ENCODE measurements around the gene PLA2G12A. TPM values are rescaled to one million over a fixed set of nuclear protein-coding genes. Genes with fewer than 3 reads are reported as not detected.

PLA2G12A gene
- total and polyA plus RNA-seq, 9 of the 15 experiments (the other 6 are each of a cell fraction or from before 2014, with no cell fraction given), result 24.2 to 226 (median 80.5) TPM

GRCh38 chr4:109735566-109736365, 5.9 kb upstream of the PLA2G12A start (continued):
- TF ChIP-seq MCM2 (IDR thresholded peaks at IDR 0.05; ENCODE audit: low read depth), result no peak
- peak in 1 of 2 experiments; percentile 66; a peak in 1 of 4 replicates for TF ChIP-seq RCOR1 (IDR thresholded peaks at IDR 0.05; ENCODE audit: borderline replicate concordance in 1 of 2, low read depth in 2 of 2, low read length in 2 of 2)
- peak in 1 of 2 experiments; percentile 74; a peak in 2 of 4 replicates for TF ChIP-seq TRIM24 (IDR thresholded peaks at IDR 0.05)
- 0 out of 2 replicates have a peak, but pooled peaks have one; percentile 58 for TF ChIP-seq MECOM (CRISPR knock-in tag; IDR thresholded peaks at IDR 0.05)
- no peak for TF ChIP-seq ZNF512 (tag; IDR thresholded peaks at IDR 0.05)
- peak; percentile 51 to 74; a peak in 3 of 4 replicates for TF ChIP-seq KDM1A (IDR thresholded peaks at IDR 0.05)
- TF ChIP-seq JUND (IDR thresholded peaks at IDR 0.05; ENCODE audit: borderline replicate concordance, low read depth, low read length), result peak; percentile 62; the same call in 1 of the 2 replicates
- TF ChIP-seq JUND (tag; IDR thresholded peaks at IDR 0.05; ENCODE audit: borderline replicate concordance, low read depth, low read length), result no peak; the same call in 2 of the 3 replicates
- TF ChIP-seq TAF1 (IDR thresholded peaks at IDR 0.05; ENCODE audit: control insufficient read depth, extremely low read depth, insufficient read depth, low read length, severe bottlenecking), result peak; percentile 20
- TF ChIP-seq TEAD4 (IDR thresholded peaks at IDR 0.05; ENCODE audit: low read length), result peak; percentile 69; the same call in 1 of the 2 replicates
- no peak for TF ChIP-seq TEAD4 (CRISPR knock-in tag; IDR thresholded peaks at IDR 0.05; ENCODE audit: borderline replicate concordance)

Measured in K562 (cell line).